ENCODE data around the gene LIPF. TPM values are rescaled to one million over a fixed set of nuclear protein-coding genes. Genes with fewer than 3 reads are reported as not detected.

LIPF gene
- total RNA-seq (2021) = not detected in 2 replicates
- not detected for Bru-seq, nascent RNA
- BruChase-seq, experiment 1, labeled RNA remaining after a 2-hour chase = not detected
- BruChase-seq, experiment 2, labeled RNA remaining after a 6-hour chase = percentile 6 among the genes with signal in this experiment
- long read RNA-seq = 0 reads

GRCh38 chr10:88664142-88664541 lies at the start of gene LIPF:
TSS of gene LIPF (plus strand) at chr10:88664442. CDS start at chr10:88667298, 2,856 bp downstream.
- no peaks in the 10 kb centered on the region for H3K79me2 ChIP-seq (ENCODE audit: low read depth)
- H3K27me3 ChIP-seq (ENCODE audit: insufficient read depth, low read depth) = no peaks in the 10 kb centered on the region
- H4K20me1 ChIP-seq (ENCODE audit: insufficient read depth) = no peaks in the 10 kb centered on the region
- DNase-seq = no peak
- H3K4me3 ChIP-seq = no peak within 1 kb of the TSS
- TF ChIP-seq CTCF (conservative IDR thresholded peaks at IDR 0.05) (no peak), EZH2 (IDR thresholded peaks at IDR 0.05; ENCODE audit: low read depth) (no peak)
- no peak within 1 kb of the TSS for H2AFZ ChIP-seq
- no peak within 1 kb of the TSS for H3K27ac ChIP-seq
- H3K9me3 ChIP-seq (ENCODE audit: insufficient read depth, low read depth) = no peaks in the 10 kb centered on the region
- H3K9me2 ChIP-seq (ENCODE audit: insufficient read depth) = no peaks in the 10 kb centered on the region
- intact Hi-C loops (cut with micrococcal nuclease; ENCODE audit: unreplicated experiment) = no loop called here
- H3K4me2 ChIP-seq = no peak within 1 kb of the TSS
- H3K4me1 ChIP-seq (replicated peaks; ENCODE audit: insufficient read depth) = no peaks in the 10 kb centered on the region
- no peaks in the 10 kb centered on the region for H3K36me3 ChIP-seq (ENCODE audit: low read depth)
- ChIA-PET CTCF (no interaction called here), POLR2A (ENCODE audit: unreplicated experiment) (no interaction called here)
- no TSS peak for BruUV-seq (replicated peaks)
- no peaks in the 10 kb centered on the region for H3F3A ChIP-seq (ENCODE audit: insufficient read depth, low read depth)

GRCh38 chr10:88616250-88616977 lies 47.8 kb upstream of the LIPF start:
- H3K27me3 ChIP-seq (ENCODE audit: insufficient read depth, low read depth) = no peaks in the 10 kb centered on the region
- POLR2A ChIA-PET (ENCODE audit: unreplicated experiment) = no interaction called here

GRCh38 chr10:88617772-88618300 lies 46.4 kb upstream of the LIPF start:
- Histone ChIP-seq H3F3A (ENCODE audit: insufficient read depth, low read depth) (no peaks in the 10 kb centered on the region), H3K4me3 (no peak overlapping the region), H3K9me3 (ENCODE audit: insufficient read depth, low read depth) (no peaks in the 10 kb centered on the region), H3K9me2 (ENCODE audit: insufficient read depth) (no peaks in the 10 kb centered on the region), H2AFZ (no peak overlapping the region), H3K27me3 (ENCODE audit: insufficient read depth, low read depth) (no peaks in the 10 kb centered on the region), H3K36me3 (ENCODE audit: low read depth) (no peaks in the 10 kb centered on the region), H3K27ac (no peak overlapping the region), H3K4me2 (no peak overlapping the region), H3K4me1 (replicated peaks; ENCODE audit: insufficient read depth) (no peaks in the 10 kb centered on the region), H3K79me2 (ENCODE audit: low read depth) (no peaks in the 10 kb centered on the region), H4K20me1 (ENCODE audit: insufficient read depth) (no peaks in the 10 kb centered on the region)
- intact Hi-C loops (cut with micrococcal nuclease; ENCODE audit: unreplicated experiment) = no loop called here
- DNase-seq = no peak
- POLR2A ChIA-PET (ENCODE audit: unreplicated experiment) = no interaction called here
- no TSS peak for BruUV-seq (replicated peaks)
- CTCF ChIA-PET = no interaction called here
- TF ChIP-seq CTCF (conservative IDR thresholded peaks at IDR 0.05) = no peak
- TF ChIP-seq EZH2 (IDR thresholded peaks at IDR 0.05; ENCODE audit: low read depth) = no peak

More at GRCh38 chr10:88616250-88616977, 47.8 kb upstream of the LIPF start:
- H3K4me1 ChIP-seq (replicated peaks; ENCODE audit: insufficient read depth) = no peaks in the 10 kb centered on the region
- no peak for DNase-seq
- TF ChIP-seq CTCF (conservative IDR thresholded peaks at IDR 0.05) (no peak), EZH2 (IDR thresholded peaks at IDR 0.05; ENCODE audit: low read depth) (no peak)
- no peaks in the 10 kb centered on the region for H3F3A ChIP-seq (ENCODE audit: insufficient read depth, low read depth)
- no peak overlapping the region for H3K27ac ChIP-seq
- intact Hi-C loops (cut with micrococcal nuclease; ENCODE audit: unreplicated experiment) = no loop called here
- H3K9me3 ChIP-seq (ENCODE audit: insufficient read depth, low read depth) = no peaks in the 10 kb centered on the region
- no peaks in the 10 kb centered on the region for H3K36me3 ChIP-seq (ENCODE audit: low read depth)
- no TSS peak for BruUV-seq (replicated peaks)
- no peaks in the 10 kb centered on the region for H3K9me2 ChIP-seq (ENCODE audit: insufficient read depth)
- H3K4me2 ChIP-seq = no peak overlapping the region
- no peaks in the 10 kb centered on the region for H4K20me1 ChIP-seq (ENCODE audit: insufficient read depth)
- no peak overlapping the region for H2AFZ ChIP-seq
- CTCF ChIA-PET = no interaction called here
- H3K4me3 ChIP-seq = no peak overlapping the region
- no peaks in the 10 kb centered on the region for H3K79me2 ChIP-seq (ENCODE audit: low read depth)

All from PC-9 (cell line).